ENCODE data around the gene TAF1A. TPM values are rescaled to one million over a fixed set of nuclear protein-coding genes. Genes with fewer than 3 reads are reported as not detected.

TAF1A gene
- total and polyA plus RNA-seq, 4 donors = 9.4 to 14.5 (median 11.5) TPM

- DNase-seq (ENCODE audit: low read depth in 4 of 6, low spot score in 6 of 6) = peak in 1 of 6 donors; percentile 37
Measured at GRCh38 chr1:222546548-222547259, 43.0 kb downstream of the TAF1A start.

GRCh38 chr1:222546091-222546490 is 43.6 kb downstream of the TAF1A start:
- peaks cover 14% of the 10 kb centered on the region for H3K4me1 ChIP-seq (ENCODE audit: control insufficient read depth, insufficient read depth, low read length)
- no peaks in the 10 kb centered on the region for H3K36me3 ChIP-seq (ENCODE audit: control insufficient read depth, insufficient read depth, low read length)
- H3K27ac ChIP-seq (ENCODE audit: low read depth, low read length) = no peak overlapping the region
- DNase-seq (ENCODE audit: low read depth in 4 of 6, low spot score in 6 of 6) = no peak
- 82% methylated on average over 4 of the region's 7 CpGs for WGBS (ENCODE audit: insufficient coverage)
- H3K9me3 ChIP-seq (ENCODE audit: control insufficient read depth, insufficient read depth, low read length) = no peaks in the 10 kb centered on the region
- H3K4me3 ChIP-seq (ENCODE audit: low read depth, low read length) = no peak overlapping the region
- H3K27me3 ChIP-seq (ENCODE audit: control insufficient read depth, insufficient read depth, low read length) = peaks cover 2% of the 10 kb centered on the region

More at GRCh38 chr1:222546548-222547259, 43.0 kb downstream of the TAF1A start:
- Histone ChIP-seq H3K4me3 (ENCODE audit: low read depth, low read length) (no peak overlapping the region), H3K36me3 (ENCODE audit: control insufficient read depth, insufficient read depth, low read length) (no peaks in the 10 kb centered on the region), H3K9me3 (ENCODE audit: control insufficient read depth, insufficient read depth, low read length) (no peaks in the 10 kb centered on the region), H3K27me3 (ENCODE audit: control insufficient read depth, insufficient read depth, low read length) (peaks cover 2% of the 10 kb centered on the region), H3K27ac (ENCODE audit: low read depth, low read length) (no peak overlapping the region), H3K4me1 (ENCODE audit: control insufficient read depth, insufficient read depth, low read length) (peaks cover 14% of the 10 kb centered on the region)
- WGBS (ENCODE audit: insufficient coverage) = 14% methylated on average over 6 of the region's 7 CpGs

GRCh38 chr1:222543817-222544216 is 45.9 kb downstream of the TAF1A start:
- H3K4me1 ChIP-seq (ENCODE audit: control insufficient read depth, insufficient read depth, low read length) = peaks cover 14% of the 10 kb centered on the region
- H3K4me3 ChIP-seq (ENCODE audit: low read depth, low read length) = no peak overlapping the region
- peaks cover 2% of the 10 kb centered on the region for H3K27me3 ChIP-seq (ENCODE audit: control insufficient read depth, insufficient read depth, low read length)
- DNase-seq (ENCODE audit: low read depth in 4 of 6, low spot score in 6 of 6) = no peak
- no peaks in the 10 kb centered on the region for H3K9me3 ChIP-seq (ENCODE audit: control insufficient read depth, insufficient read depth, low read length)
- WGBS (ENCODE audit: insufficient coverage) = 93% methylated on average over 21 of the region's 21 CpGs
- H3K36me3 ChIP-seq (ENCODE audit: control insufficient read depth, insufficient read depth, low read length) = no peaks in the 10 kb centered on the region
- H3K27ac ChIP-seq (ENCODE audit: low read depth, low read length) = no peak overlapping the region

GRCh38 chr1:222540598-222540995 is 49.1 kb downstream of the TAF1A start:
- no peak overlapping the region for H3K4me3 ChIP-seq (ENCODE audit: low read depth, low read length)
- no peak overlapping the region for H3K27ac ChIP-seq (ENCODE audit: low read depth, low read length)
- H3K9me3 ChIP-seq (ENCODE audit: control insufficient read depth, insufficient read depth, low read length) = no peaks in the 10 kb centered on the region
- H3K4me1 ChIP-seq (ENCODE audit: control insufficient read depth, insufficient read depth, low read length) = peaks cover 3% of the 10 kb centered on the region
- no peaks in the 10 kb centered on the region for H3K36me3 ChIP-seq (ENCODE audit: control insufficient read depth, insufficient read depth, low read length)
- peaks cover 2% of the 10 kb centered on the region for H3K27me3 ChIP-seq (ENCODE audit: control insufficient read depth, insufficient read depth, low read length)
- WGBS (ENCODE audit: insufficient coverage) = no CpG with 5 or more reads among the region's 2 CpGs
- DNase-seq (ENCODE audit: low read depth in 4 of 6, low spot score in 6 of 6) = no peak

- H3K4me1 ChIP-seq (ENCODE audit: control insufficient read depth, insufficient read depth, low read length) = peaks cover 2% of the 10 kb centered on the region
- H3K4me3 ChIP-seq (ENCODE audit: low read depth, low read length) = no peak overlapping the region
- no peaks in the 10 kb centered on the region for H3K27me3 ChIP-seq (ENCODE audit: control insufficient read depth, insufficient read depth, low read length)
- H3K36me3 ChIP-seq (ENCODE audit: control insufficient read depth, insufficient read depth, low read length) = no peaks in the 10 kb centered on the region
- no peak overlapping the region for H3K27ac ChIP-seq (ENCODE audit: low read depth, low read length)
- no peak for DNase-seq (ENCODE audit: low read depth in 4 of 6, low spot score in 6 of 6)
- no peaks in the 10 kb centered on the region for H3K9me3 ChIP-seq (ENCODE audit: control insufficient read depth, insufficient read depth, low read length)
- 86% methylated on average over 15 of the region's 16 CpGs for WGBS (ENCODE audit: insufficient coverage)
Measured at GRCh38 chr1:222539951-222540597, 49.7 kb downstream of the TAF1A start.

- no peak overlapping the region for H3K4me3 ChIP-seq (ENCODE audit: low read depth, low read length)
- no peak overlapping the region for H3K27ac ChIP-seq (ENCODE audit: low read depth, low read length)
- no peaks in the 10 kb centered on the region for H3K4me1 ChIP-seq (ENCODE audit: control insufficient read depth, insufficient read depth, low read length)
- no peaks in the 10 kb centered on the region for H3K27me3 ChIP-seq (ENCODE audit: control insufficient read depth, insufficient read depth, low read length)
- H3K9me3 ChIP-seq (ENCODE audit: control insufficient read depth, insufficient read depth, low read length) = no peaks in the 10 kb centered on the region
- WGBS (ENCODE audit: insufficient coverage) = 95% methylated on average over 5 of the region's 5 CpGs
- no peak for DNase-seq (ENCODE audit: low read depth in 4 of 6, low spot score in 6 of 6)
- no peaks in the 10 kb centered on the region for H3K36me3 ChIP-seq (ENCODE audit: control insufficient read depth, insufficient read depth, low read length)
Measured at GRCh38 chr1:222535455-222535854, 54.3 kb downstream of the TAF1A start.

- no peak overlapping the region for H3K27ac ChIP-seq (ENCODE audit: low read depth, low read length)
- no peak overlapping the region for H3K4me3 ChIP-seq (ENCODE audit: low read depth, low read length)
- H3K36me3 ChIP-seq (ENCODE audit: control insufficient read depth, insufficient read depth, low read length) = no peaks in the 10 kb centered on the region
- DNase-seq (ENCODE audit: low read depth in 4 of 6, low spot score in 6 of 6) = no peak
- no peaks in the 10 kb centered on the region for H3K4me1 ChIP-seq (ENCODE audit: control insufficient read depth, insufficient read depth, low read length)
- H3K9me3 ChIP-seq (ENCODE audit: control insufficient read depth, insufficient read depth, low read length) = no peaks in the 10 kb centered on the region
- 94% methylated on average over 2 of the region's 6 CpGs for WGBS (ENCODE audit: insufficient coverage)
- no peaks in the 10 kb centered on the region for H3K27me3 ChIP-seq (ENCODE audit: control insufficient read depth, insufficient read depth, low read length)
Measured at GRCh38 chr1:222530852-222531251, 58.9 kb downstream of the TAF1A start.

GRCh38 chr1:222529916-222530315 is 59.8 kb downstream of the TAF1A start:
- 63% methylated on average over 2 of the region's 3 CpGs for WGBS (ENCODE audit: insufficient coverage)
- Histone ChIP-seq H3K27ac (ENCODE audit: low read depth, low read length) (no peak overlapping the region), H3K4me3 (ENCODE audit: low read depth, low read length) (no peak overlapping the region), H3K9me3 (ENCODE audit: control insufficient read depth, insufficient read depth, low read length) (no peaks in the 10 kb centered on the region), H3K27me3 (ENCODE audit: control insufficient read depth, insufficient read depth, low read length) (no peaks in the 10 kb centered on the region), H3K36me3 (ENCODE audit: control insufficient read depth, insufficient read depth, low read length) (no peaks in the 10 kb centered on the region), H3K4me1 (ENCODE audit: control insufficient read depth, insufficient read depth, low read length) (no peaks in the 10 kb centered on the region)
- peak in 1 of 6 donors; percentile 3 for DNase-seq (ENCODE audit: low read depth in 4 of 6, low spot score in 6 of 6)

- Histone ChIP-seq H3K27ac (ENCODE audit: low read depth, low read length) (no peak overlapping the region), H3K4me3 (ENCODE audit: low read depth, low read length) (no peak overlapping the region), H3K36me3 (ENCODE audit: control insufficient read depth, insufficient read depth, low read length) (no peaks in the 10 kb centered on the region), H3K9me3 (ENCODE audit: control insufficient read depth, insufficient read depth, low read length) (no peaks in the 10 kb centered on the region), H3K27me3 (ENCODE audit: control insufficient read depth, insufficient read depth, low read length) (no peaks in the 10 kb centered on the region), H3K4me1 (ENCODE audit: control insufficient read depth, insufficient read depth, low read length) (no peaks in the 10 kb centered on the region)
- DNase-seq (ENCODE audit: low read depth in 4 of 6, low spot score in 6 of 6) = no peak
- WGBS (ENCODE audit: insufficient coverage) = no CpG with 5 or more reads among the region's 3 CpGs
Measured at GRCh38 chr1:222529181-222529580, 60.6 kb downstream of the TAF1A start.

- Histone ChIP-seq H3K27ac (ENCODE audit: low read depth, low read length) (no peak overlapping the region), H3K36me3 (ENCODE audit: control insufficient read depth, insufficient read depth, low read length) (no peaks in the 10 kb centered on the region), H3K4me1 (ENCODE audit: control insufficient read depth, insufficient read depth, low read length) (no peaks in the 10 kb centered on the region), H3K27me3 (ENCODE audit: control insufficient read depth, insufficient read depth, low read length) (no peaks in the 10 kb centered on the region), H3K9me3 (ENCODE audit: control insufficient read depth, insufficient read depth, low read length) (no peaks in the 10 kb centered on the region), H3K4me3 (ENCODE audit: low read depth, low read length) (no peak overlapping the region)
- no CpG with 5 or more reads among the region's 2 CpGs for WGBS (ENCODE audit: insufficient coverage)
- no peak for DNase-seq (ENCODE audit: low read depth in 4 of 6, low spot score in 6 of 6)
Measured at GRCh38 chr1:222525951-222526350, 63.8 kb downstream of the TAF1A start.

All from spinal cord (tissue), 10 donors.